Osteoblast (primary cell): ENCODE data around the gene NUDT14. TPM values are rescaled to one million over a fixed set of nuclear protein-coding genes. Genes with fewer than 3 reads are reported as not detected.
A peak's percentile ranks its signal among the peaks of the same experiment; 100 is the strongest.

Source experiments
- DNase-seq: peaks from one replicate; pipeline ENCODE4 v3.0.0; 2011; ENCODE audit warnings: low spot score, mixed read lengths; ENCODE audit not compliant: insufficient read length; ENCODE audit errors: missing footprints
- H2AFZ ChIP-seq: 2 replicates; pipeline ENCODE4 v1.6.0; 2011; ENCODE audit warnings: mild to moderate bottlenecking, low read length
- H3K27ac ChIP-seq: 2 replicates; pipeline ENCODE4 v1.5.1; 2011; ENCODE audit warnings: mild to moderate bottlenecking, low read depth, low read length, moderate library complexity
- H3K27me3 ChIP-seq: 2 replicates; pipeline ENCODE4 v1.6.0; 2012; ENCODE audit warnings: mild to moderate bottlenecking, control low read depth, inconsistent platforms, low read length, moderate library complexity; ENCODE audit not compliant: insufficient read depth
- H3K36me3 ChIP-seq: 2 replicates; pipeline ENCODE4 v1.5.1; 2011; ENCODE audit warnings: mild to moderate bottlenecking, low read length, control low read depth, moderate library complexity; ENCODE audit not compliant: insufficient read depth
- H3K4me1 ChIP-seq: 2 replicates; pipeline ENCODE4 v1.5.1; 2011; ENCODE audit warnings: mild to moderate bottlenecking, low read length, control low read depth, moderate library complexity; ENCODE audit not compliant: insufficient read depth
- H3K4me2 ChIP-seq: 2 replicates; pipeline ENCODE4 v1.6.0; 2011; ENCODE audit warnings: mild to moderate bottlenecking, low read length; ENCODE audit not compliant: insufficient read depth
- H3K4me3 ChIP-seq: fragments of 200-600 bp; sonication (generic); 3 replicates; pipeline ENCODE4 v1.5.1; 2012; ENCODE audit warnings: mild to moderate bottlenecking, low read length, inconsistent platforms; ENCODE audit not compliant: insufficient read depth
- H3K79me2 ChIP-seq: 2 replicates; pipeline ENCODE4 v1.6.0; 2012; ENCODE audit warnings: mild to moderate bottlenecking, low read length, control low read depth, inconsistent platforms; ENCODE audit not compliant: insufficient read depth
- H3K9me3 ChIP-seq: 2 replicates; pipeline ENCODE4 v1.5.1; 2011; ENCODE audit warnings: low read depth, low read length, control low read depth
- H4K20me1 ChIP-seq: 2 replicates; pipeline ENCODE4 v1.6.0; 2012; ENCODE audit warnings: mild to moderate bottlenecking, low read length, control low read depth; ENCODE audit not compliant: insufficient read depth
- total RNA-seq: library from RNA; depleted of rRNA; stranded (reverse); fragments of >200 nt; gene quantifications from 2 replicates; pipeline ENCODE4 v1.2.3, GENCODE V29; 2012
- TF ChIP-seq, protein P1 (sequence below): IDR thresholded peaks from 2 replicates; pipeline ENCODE4 v1.5.1; 2011; ENCODE audit warnings: mild to moderate bottlenecking, low read depth, low read length, moderate library complexity; ENCODE audit errors: extremely low read depth

The NUDT14 gene
- total RNA-seq, 1 donor: 15.9 TPM

DNA sequence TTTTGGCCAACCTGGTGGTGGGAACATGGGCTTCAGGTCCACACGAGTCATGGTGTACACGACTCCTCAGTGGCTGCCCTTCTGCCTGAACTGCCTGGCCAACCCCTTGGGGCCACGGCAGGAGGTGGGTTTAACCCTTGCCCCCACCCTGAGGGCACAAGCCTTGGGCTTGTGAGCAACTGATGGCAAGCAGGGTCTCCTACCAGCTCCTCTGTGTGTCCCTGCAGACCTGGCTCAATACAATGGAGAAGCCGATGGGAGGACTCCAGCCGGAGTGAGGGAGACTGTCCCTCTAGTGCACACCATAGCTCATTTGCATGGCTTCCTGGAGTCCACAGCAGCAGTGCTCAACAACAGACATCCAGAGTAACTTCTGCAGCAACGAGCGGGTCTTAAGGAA is 40.5 kb downstream of the NUDT14 start:
- Histone ChIP-seq H3K27ac (no peak overlapping the region), H4K20me1 (no peaks in the 10 kb centered on the region), H2AFZ (no peak overlapping the region), H3K4me3 (no peak overlapping the region), H3K36me3 (no peaks in the 10 kb centered on the region), H3K9me3 (peaks cover 8% of the 10 kb centered on the region), H3K79me2 (no peaks in the 10 kb centered on the region), H3K27me3 (no peaks in the 10 kb centered on the region), H3K4me2 (no peak overlapping the region), H3K4me1 (no peaks in the 10 kb centered on the region)
- TF ChIP-seq, protein P1, sequence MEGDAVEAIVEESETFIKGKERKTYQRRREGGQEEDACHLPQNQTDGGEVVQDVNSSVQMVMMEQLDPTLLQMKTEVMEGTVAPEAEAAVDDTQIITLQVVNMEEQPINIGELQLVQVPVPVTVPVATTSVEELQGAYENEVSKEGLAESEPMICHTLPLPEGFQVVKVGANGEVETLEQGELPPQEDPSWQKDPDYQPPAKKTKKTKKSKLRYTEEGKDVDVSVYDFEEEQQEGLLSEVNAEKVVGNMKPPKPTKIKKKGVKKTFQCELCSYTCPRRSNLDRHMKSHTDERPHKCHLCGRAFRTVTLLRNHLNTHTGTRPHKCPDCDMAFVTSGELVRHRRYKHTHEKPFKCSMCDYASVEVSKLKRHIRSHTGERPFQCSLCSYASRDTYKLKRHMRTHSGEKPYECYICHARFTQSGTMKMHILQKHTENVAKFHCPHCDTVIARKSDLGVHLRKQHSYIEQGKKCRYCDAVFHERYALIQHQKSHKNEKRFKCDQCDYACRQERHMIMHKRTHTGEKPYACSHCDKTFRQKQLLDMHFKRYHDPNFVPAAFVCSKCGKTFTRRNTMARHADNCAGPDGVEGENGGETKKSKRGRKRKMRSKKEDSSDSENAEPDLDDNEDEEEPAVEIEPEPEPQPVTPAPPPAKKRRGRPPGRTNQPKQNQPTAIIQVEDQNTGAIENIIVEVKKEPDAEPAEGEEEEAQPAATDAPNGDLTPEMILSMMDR: no peak
- DNase-seq: peak; percentile 66

DNA sequence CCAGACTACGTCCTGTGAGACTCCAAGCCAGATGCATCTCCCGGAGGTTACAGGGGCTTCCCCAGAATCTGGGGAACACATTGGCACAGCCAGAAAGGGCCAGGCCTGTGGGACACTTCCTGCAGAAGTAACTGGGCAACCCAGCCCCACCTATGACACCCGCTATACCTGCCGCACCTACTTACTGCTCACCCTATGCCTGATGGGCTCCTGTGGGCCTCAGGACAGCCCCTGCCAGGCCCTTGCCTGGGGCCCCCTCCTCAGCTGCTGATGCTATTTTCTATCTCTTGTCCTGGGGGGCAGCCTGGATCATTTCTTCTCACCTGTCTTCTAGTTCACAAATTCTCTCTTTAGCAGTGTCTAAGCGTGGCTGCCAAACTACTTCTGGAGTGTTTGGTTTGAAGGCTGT is 41.3 kb downstream of the NUDT14 start:
- Histone ChIP-seq H2AFZ (no peak overlapping the region), H3K27me3 (no peaks in the 10 kb centered on the region), H3K36me3 (no peaks in the 10 kb centered on the region), H3K27ac (no peak overlapping the region), H3K4me3 (no peak overlapping the region), H3K4me1 (no peaks in the 10 kb centered on the region), H3K9me3 (peaks cover 8% of the 10 kb centered on the region), H4K20me1 (no peaks in the 10 kb centered on the region), H3K4me2 (no peak overlapping the region), H3K79me2 (no peaks in the 10 kb centered on the region)
- TF ChIP-seq, protein P1: no peak
- DNase-seq: peak; percentile 45

DNA sequence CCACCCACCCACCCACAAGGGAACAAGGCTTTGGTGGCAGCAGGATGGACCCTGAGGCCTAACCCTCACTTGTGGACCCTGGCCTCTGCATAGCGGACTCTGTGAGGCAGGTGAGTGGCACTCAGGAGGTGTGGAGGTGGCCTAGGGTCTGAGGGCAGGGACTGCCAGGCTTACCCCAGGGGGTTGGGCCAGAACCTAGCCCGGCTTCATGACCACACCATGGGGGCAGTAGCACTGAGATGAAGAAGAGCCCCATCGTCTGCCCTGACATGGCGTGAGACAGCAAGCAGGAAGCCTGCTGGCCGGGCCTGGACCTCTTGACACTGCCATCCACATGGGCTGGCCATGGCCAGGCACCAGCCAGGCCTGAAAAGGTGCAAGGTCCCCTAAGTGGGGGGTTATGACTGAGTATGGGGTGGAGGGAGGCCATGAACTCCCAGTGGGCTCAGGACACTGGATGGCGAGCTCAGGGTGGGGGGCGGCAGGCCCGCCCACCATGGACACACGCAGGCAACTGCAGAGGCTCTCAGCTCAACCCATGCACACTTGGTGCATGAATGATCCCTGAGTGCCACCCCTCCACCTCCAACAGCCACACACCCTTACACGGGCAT is 41.8 kb downstream of the NUDT14 start:
- H3K79me2 ChIP-seq: no peaks in the 10 kb centered on the region
- H3K36me3 ChIP-seq: no peaks in the 10 kb centered on the region
- DNase-seq: peak; percentile 74
- H3K27me3 ChIP-seq: no peaks in the 10 kb centered on the region
- H3K4me3 ChIP-seq: no peak overlapping the region
- H3K4me2 ChIP-seq: no peak overlapping the region
- TF ChIP-seq, protein P1: no peak
- H3K4me1 ChIP-seq: no peaks in the 10 kb centered on the region
- H2AFZ ChIP-seq: no peak overlapping the region
- no peak overlapping the region for H3K27ac ChIP-seq
- H4K20me1 ChIP-seq: no peaks in the 10 kb centered on the region
- peaks cover 8% of the 10 kb centered on the region for H3K9me3 ChIP-seq

DNA sequence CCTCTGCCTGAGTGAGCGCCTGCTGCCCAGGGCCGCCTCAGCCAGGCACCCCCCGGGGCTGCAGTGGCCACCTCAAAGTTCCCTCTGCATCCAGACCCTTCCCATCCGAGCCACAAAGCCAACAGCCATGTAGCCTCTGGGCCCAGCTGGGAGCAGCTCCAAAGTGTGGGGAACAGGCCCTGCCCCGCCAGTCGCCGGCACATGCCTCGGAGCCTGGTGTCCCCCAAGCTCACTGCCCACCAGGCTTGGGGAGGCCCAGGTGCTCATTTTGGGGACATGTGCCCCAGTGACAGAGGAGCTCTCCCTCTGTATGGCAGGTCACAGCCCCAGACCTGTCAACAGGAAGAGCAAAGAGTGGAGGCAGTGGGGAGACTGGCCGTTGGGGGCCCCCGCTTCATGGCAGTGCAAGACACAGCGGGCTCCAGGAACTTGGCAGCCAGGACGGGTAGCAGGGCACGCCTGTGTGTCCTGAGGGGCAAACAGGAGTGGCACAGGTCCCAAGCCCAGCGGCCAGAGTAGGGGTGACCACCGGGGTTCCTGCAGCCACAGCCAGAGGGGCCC is 42.5 kb downstream of the NUDT14 start:
- no peak overlapping the region for H3K4me2 ChIP-seq
- H2AFZ ChIP-seq: no peak overlapping the region
- H3K4me1 ChIP-seq: no peaks in the 10 kb centered on the region
- TF ChIP-seq, protein P1: no peak
- H3K27me3 ChIP-seq: no peaks in the 10 kb centered on the region
- H3K79me2 ChIP-seq: no peaks in the 10 kb centered on the region
- no peak overlapping the region for H3K27ac ChIP-seq
- H4K20me1 ChIP-seq: no peaks in the 10 kb centered on the region
- H3K36me3 ChIP-seq: no peaks in the 10 kb centered on the region
- peaks cover 8% of the 10 kb centered on the region for H3K9me3 ChIP-seq
- H3K4me3 ChIP-seq: no peak overlapping the region
- DNase-seq: peak; percentile 80
